Activated T-helper 17 cell treated with anti-CD3 and anti-CD28 coated beads, Interleukin-2, amount 50 U/mL, for 72 hours (primary cell): ENCODE measurements around the gene KCNIP1. TPM values are rescaled to one million over a fixed set of nuclear protein-coding genes. Genes with fewer than 3 reads are reported as not detected.

Source experiments
- ATAC-seq: fragments of 150-1000 bp; cut with Tn5 transposase; replicated peaks from 2 replicates; pipeline ENCODE4 v1.10.0; 2021; ENCODE audit warnings: mild to moderate bottlenecking, moderate library complexity
- H3K27ac Mint-ChIP-seq: one replicate; pipeline ENCODE4 v1.8.0; 2022; ENCODE audit warnings: mixed read lengths
- H3K27me3 Mint-ChIP-seq: one replicate; pipeline ENCODE4 v1.8.0; 2022; ENCODE audit warnings: mixed read lengths
- H3K36me3 Mint-ChIP-seq: one replicate; pipeline ENCODE4 v1.8.0; 2022; ENCODE audit warnings: low read depth, mild to moderate bottlenecking, mixed read lengths
- H3K4me1 Mint-ChIP-seq: one replicate; pipeline ENCODE4 v1.8.0; 2022; ENCODE audit warnings: mixed read lengths
- H3K4me3 Mint-ChIP-seq: one replicate; pipeline ENCODE4 v1.8.0; 2022; ENCODE audit warnings: mild to moderate bottlenecking, mixed read lengths
- H3K9me3 Mint-ChIP-seq: one replicate; pipeline ENCODE4 v1.8.0; 2022; ENCODE audit warnings: mixed read lengths
- total RNA-seq, 2 donors: library from RNA; stranded (reverse); gene quantifications; one replicate each; pipeline ENCODE4 v1.2.3, GENCODE V29; 2022

KCNIP1 gene
- total RNA-seq, 2 donors from 2014 or later: not detected

DNA sequence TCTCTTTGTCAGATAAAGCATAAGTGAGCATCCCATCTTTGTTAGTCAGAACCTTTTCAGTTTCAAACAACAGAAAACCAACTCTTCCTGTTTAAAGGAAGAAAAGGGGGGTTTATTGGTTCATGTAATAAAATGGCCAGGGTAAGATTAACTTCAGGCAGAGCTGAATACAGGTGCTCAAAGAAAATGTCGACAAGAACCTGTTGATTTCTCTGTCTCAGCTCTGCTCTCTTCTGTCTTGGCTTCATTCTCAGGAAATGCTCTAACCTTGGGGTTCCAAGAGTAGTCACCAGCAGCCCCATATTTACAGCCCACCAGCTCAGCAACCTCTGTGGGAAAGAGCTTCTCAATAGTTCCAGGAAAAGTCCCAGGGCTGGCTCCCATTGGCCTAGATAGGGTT lies 25.2 kb downstream of the KCNIP1 start:
- no peaks in the 10 kb centered on the region for H3K9me3 Mint-ChIP-seq
- H3K4me3 Mint-ChIP-seq: no peak overlapping the region
- peaks cover 28% of the 10 kb centered on the region for H3K27me3 Mint-ChIP-seq
- no peak for ATAC-seq
- H3K27ac Mint-ChIP-seq: no peak overlapping the region
- H3K36me3 Mint-ChIP-seq: no peaks in the 10 kb centered on the region
- no peaks in the 10 kb centered on the region for H3K4me1 Mint-ChIP-seq

DNA sequence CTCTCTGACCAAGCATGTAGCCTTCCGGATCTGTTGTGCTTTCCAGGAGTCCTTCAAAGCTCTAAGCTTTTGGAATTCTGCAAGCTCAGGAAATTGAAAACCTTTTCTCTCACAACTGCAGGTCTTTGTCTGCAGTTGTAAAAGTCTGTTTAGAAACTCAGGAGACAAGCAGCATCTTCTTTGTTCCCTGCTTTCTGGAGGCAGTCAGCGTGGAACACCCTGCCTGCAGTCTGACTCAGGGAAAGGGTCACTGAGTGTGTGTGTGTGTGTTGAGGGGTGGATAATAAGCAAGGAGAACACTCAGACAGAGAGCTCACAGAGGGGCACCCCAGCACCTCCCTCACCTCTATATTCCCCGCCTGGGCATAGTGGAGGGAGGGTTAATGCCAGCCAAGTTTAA lies 29.1 kb downstream of the KCNIP1 start:
- ATAC-seq: no peak
- H3K36me3 Mint-ChIP-seq: no peaks in the 10 kb centered on the region
- no peaks in the 10 kb centered on the region for H3K4me1 Mint-ChIP-seq
- H3K4me3 Mint-ChIP-seq: no peak overlapping the region
- H3K27me3 Mint-ChIP-seq: peaks cover 34% of the 10 kb centered on the region
- no peak overlapping the region for H3K27ac Mint-ChIP-seq
- H3K9me3 Mint-ChIP-seq: no peaks in the 10 kb centered on the region

DNA sequence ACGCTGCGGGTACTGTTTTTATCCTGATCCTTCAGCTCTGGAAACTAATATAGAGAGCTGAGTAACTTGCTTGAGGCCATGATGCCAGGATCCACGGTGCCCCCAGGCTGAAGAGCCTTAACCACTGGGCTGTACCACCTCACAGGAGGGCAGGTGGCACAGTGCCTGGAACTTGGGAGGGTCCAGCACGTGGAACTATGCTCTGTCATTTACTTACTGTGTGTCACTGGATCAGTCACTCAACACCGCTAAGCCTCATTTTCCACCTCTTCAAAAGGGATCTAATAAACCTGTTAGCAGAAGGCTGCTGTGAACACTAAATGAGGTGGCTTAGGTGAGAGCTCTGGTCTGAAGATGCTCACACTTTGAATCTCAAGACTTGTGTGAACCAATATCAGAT lies 29.6 kb downstream of the KCNIP1 start:
- H3K9me3 Mint-ChIP-seq: no peaks in the 10 kb centered on the region
- no peak overlapping the region for H3K4me3 Mint-ChIP-seq
- no peak overlapping the region for H3K27ac Mint-ChIP-seq
- peaks cover 34% of the 10 kb centered on the region for H3K27me3 Mint-ChIP-seq
- no peaks in the 10 kb centered on the region for H3K36me3 Mint-ChIP-seq
- H3K4me1 Mint-ChIP-seq: no peaks in the 10 kb centered on the region
- no peak for ATAC-seq

DNA sequence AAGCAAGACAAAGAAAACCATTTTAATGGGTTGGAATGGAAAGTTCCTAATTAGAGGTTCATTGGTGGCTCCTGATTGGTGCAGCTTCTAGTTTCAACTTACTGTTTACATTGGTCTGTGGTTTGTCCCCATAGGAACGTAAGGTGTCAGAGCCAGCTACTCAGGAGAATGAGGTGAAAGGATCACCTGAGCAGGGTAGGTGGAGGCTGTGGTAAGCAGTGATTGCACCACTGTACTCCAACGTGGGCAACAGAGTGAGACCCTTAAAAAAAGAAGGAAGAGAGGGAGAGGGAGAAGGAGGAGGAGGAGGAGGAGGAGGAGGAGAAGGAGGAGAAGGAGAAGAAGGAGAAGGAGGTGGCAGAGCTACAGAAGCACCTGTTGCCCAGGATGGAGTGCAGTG lies 30.4 kb downstream of the KCNIP1 start:
- no peak overlapping the region for H3K27ac Mint-ChIP-seq
- no peaks in the 10 kb centered on the region for H3K4me1 Mint-ChIP-seq
- no peak overlapping the region for H3K4me3 Mint-ChIP-seq
- peaks cover 33% of the 10 kb centered on the region for H3K27me3 Mint-ChIP-seq
- ATAC-seq: peak; percentile 19
- no peaks in the 10 kb centered on the region for H3K36me3 Mint-ChIP-seq
- H3K9me3 Mint-ChIP-seq: no peaks in the 10 kb centered on the region

DNA sequence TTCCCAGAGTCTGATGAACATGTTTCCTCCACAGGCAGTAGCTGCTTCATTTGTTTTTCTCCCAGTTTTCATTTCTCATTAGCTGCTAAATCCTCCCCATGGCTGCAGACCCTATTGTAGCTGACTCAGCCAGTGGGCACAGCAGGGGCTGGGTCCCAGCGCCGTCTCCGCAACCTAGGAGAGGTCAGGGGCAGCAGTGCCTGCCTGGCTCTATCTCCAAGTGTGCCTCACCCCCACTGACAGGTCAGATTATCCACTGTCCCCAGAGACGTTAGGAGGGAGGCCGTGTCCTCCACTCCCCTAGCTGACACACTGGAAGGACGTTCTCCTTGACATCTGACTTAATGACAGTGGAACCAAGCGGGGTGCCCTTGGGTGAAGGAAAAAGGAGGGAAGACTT lies 31.1 kb downstream of the KCNIP1 start:
- H3K9me3 Mint-ChIP-seq: no peaks in the 10 kb centered on the region
- ATAC-seq: no peak
- no peaks in the 10 kb centered on the region for H3K36me3 Mint-ChIP-seq
- H3K4me3 Mint-ChIP-seq: no peak overlapping the region
- no peaks in the 10 kb centered on the region for H3K4me1 Mint-ChIP-seq
- no peak overlapping the region for H3K27ac Mint-ChIP-seq
- peaks cover 25% of the 10 kb centered on the region for H3K27me3 Mint-ChIP-seq

DNA sequence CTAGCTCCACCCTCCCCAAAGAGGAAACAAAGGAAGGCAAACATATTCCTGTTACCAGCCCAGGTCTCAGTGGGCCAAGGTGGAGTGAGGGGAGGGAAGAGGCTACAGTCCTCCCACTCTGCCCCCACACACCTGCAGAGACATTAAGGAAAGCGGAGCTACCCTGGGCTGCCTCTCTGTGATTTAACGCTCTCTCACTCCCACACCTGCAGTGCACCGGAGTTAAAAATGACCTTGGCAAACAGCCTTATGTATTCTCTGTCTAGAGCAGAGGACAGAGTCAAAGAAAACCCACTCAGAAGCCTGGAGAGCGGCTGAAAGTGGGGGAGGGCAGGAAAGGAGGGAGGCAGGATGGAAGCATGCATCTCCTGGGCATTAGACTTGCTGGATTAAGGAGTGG lies 32.7 kb downstream of the KCNIP1 start:
- no peak for ATAC-seq
- H3K27ac Mint-ChIP-seq: no peak overlapping the region
- peaks cover 25% of the 10 kb centered on the region for H3K27me3 Mint-ChIP-seq
- no peaks in the 10 kb centered on the region for H3K9me3 Mint-ChIP-seq
- H3K4me1 Mint-ChIP-seq: no peaks in the 10 kb centered on the region
- H3K4me3 Mint-ChIP-seq: no peak overlapping the region
- H3K36me3 Mint-ChIP-seq: no peaks in the 10 kb centered on the region

DNA sequence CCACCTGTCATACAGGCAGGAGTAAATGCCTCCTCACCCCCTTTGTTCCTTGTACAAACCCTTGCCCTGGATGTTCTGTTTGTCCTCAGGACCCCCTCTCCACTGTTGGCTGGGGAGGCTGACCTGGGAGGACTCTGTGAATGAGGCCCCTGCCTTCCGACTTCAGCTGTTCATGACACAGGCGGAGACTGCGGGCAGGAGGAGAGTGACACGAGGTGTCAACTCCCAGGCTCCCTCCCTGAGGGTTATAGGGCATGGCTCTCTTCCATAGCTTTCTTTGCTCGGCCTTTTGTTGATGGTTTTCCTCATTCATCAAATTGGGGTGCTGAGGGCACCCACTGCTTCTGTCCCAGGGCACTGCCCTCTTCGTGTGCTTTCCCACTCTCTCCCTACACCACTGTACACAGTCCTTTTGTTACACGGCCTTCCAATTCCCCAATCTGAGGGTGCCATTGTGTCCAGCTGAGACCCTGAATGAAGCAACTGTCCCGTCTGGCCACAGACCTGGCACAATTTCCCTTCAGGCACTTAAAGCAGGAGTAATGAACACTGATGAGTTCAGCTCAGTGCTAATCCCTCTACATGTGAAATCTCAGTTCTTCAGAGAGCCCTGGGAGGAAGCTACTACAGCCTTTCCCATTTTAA lies 33.8 kb downstream of the KCNIP1 start:
- Mint-ChIP-seq H3K27me3 (peaks cover 16% of the 10 kb centered on the region), H3K9me3 (no peaks in the 10 kb centered on the region), H3K36me3 (no peaks in the 10 kb centered on the region), H3K4me1 (no peaks in the 10 kb centered on the region), H3K4me3 (no peak overlapping the region), H3K27ac (no peak overlapping the region)
- no peak for ATAC-seq

DNA sequence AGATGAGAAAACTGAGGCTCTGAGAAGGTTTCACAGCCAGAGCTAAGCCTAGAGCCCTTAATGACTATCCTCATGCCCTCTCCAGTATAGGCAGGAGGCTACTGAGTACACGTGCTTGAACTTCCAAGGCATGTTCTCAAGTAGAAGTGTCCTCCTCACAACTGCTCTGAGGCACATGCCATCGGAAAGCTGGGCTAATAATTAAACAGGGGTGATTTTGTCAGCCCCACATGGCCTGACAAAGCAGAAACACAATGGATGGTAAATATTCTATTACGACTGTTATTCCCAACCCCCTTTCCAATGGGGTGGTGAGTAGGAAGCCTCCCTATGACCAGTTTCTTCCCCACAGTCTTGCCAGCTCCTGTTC lies 34.3 kb downstream of the KCNIP1 start:
- H3K27me3 Mint-ChIP-seq: peaks cover 11% of the 10 kb centered on the region
- H3K4me1 Mint-ChIP-seq: no peaks in the 10 kb centered on the region
- no peaks in the 10 kb centered on the region for H3K9me3 Mint-ChIP-seq
- H3K4me3 Mint-ChIP-seq: no peak overlapping the region
- H3K27ac Mint-ChIP-seq: no peak overlapping the region
- H3K36me3 Mint-ChIP-seq: no peaks in the 10 kb centered on the region
- no peak for ATAC-seq

DNA sequence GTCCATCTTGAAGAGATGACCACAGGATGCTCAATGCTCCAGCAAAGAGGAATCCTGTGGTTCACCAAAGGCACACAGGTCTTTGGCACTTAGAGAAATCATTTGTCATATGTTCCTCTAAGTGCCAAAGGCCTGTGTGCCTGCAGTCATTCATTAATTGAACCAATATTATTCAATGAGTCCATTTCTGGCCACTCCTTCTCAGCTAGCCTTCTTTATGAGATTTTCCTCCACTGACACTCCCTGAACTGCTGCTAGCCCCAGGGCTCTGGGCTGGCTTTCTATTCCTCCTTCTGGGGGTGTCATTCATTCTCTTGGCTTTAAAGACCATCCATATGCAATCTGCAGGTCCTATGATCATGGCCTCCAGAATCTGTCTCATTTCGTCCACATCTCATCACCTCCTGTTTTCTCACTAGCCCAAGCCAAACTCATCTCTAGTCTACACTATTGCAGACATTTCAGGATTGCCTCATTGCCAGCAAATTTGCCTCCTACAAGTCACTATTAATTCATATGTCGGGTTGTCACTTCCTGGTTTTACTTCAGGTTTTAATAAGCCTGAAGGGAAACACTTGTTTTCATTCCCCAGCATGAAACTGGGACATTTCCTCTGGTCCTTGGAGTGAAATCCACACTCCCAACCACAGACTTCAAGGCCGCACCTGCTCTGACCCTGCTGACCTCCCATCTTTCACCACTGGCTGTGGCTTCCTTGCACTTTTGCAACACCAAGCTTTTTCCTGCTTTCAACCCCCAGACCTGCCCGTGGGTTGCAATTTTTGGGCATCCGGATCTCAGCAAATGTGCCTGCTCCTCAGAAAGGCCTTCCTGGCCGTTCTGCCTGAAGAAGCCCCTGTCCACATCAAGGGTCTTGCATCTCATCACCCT lies 35.1 kb downstream of the KCNIP1 start:
- no peaks in the 10 kb centered on the region for H3K4me1 Mint-ChIP-seq
- no peak overlapping the region for H3K4me3 Mint-ChIP-seq
- no peaks in the 10 kb centered on the region for H3K9me3 Mint-ChIP-seq
- H3K36me3 Mint-ChIP-seq: no peaks in the 10 kb centered on the region
- peaks cover 11% of the 10 kb centered on the region for H3K27me3 Mint-ChIP-seq
- no peak overlapping the region for H3K27ac Mint-ChIP-seq
- no peak for ATAC-seq

DNA sequence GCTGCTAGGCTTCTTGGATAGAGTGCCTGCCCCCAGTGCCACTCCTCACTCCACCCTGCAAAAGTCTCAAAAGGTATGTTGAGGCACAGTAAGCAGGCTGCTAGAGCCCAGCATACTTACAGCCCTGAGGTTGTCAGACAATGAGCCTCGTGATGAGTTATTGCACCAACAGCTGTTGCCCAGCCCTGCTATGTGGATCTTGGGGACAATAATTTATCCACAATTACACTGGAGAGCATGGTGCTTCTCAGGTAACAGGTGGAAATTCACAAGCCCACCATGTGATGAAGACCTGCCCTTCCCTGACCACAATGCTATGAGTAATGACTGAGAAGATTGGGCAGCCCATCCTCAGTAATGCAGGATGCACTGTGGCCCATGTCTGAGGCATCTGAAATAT lies 36.5 kb downstream of the KCNIP1 start:
- Mint-ChIP-seq H3K27me3 (peaks cover 12% of the 10 kb centered on the region), H3K9me3 (peaks cover 2% of the 10 kb centered on the region), H3K27ac (no peak overlapping the region), H3K4me3 (no peak overlapping the region), H3K4me1 (no peaks in the 10 kb centered on the region), H3K36me3 (no peaks in the 10 kb centered on the region)
- no peak for ATAC-seq

DNA sequence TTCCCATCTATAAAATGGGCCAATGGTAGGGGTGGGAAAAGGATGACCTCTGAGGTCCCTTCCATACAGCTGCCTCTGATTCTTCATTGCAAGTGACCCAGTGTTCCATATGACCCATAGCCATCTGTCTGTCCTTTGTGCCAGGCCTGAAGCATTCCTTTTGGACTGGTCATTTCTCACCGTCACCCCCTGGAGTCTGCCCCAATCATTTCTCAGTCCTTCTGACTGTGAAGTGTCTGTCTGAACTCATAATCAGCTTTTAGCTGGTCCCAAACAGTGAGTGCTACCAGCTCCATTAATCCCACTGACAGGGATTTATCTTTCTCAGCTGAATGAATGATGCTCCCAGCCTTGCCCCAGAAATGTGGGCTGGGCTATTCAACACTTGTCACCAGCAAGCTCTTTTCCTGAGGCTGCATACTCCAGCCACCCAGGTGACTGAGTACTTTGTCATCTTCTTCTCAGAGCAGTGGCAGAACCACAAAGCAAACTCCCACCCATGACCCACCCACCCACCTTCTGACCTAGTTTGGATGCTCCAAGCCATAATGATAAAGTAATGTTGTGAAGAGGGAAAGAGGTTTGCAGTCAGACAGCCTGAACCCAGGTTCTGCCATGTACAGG lies 37.4 kb downstream of the KCNIP1 start:
- peaks cover 19% of the 10 kb centered on the region for H3K27me3 Mint-ChIP-seq
- no peak for ATAC-seq
- H3K4me1 Mint-ChIP-seq: no peaks in the 10 kb centered on the region
- no peaks in the 10 kb centered on the region for H3K36me3 Mint-ChIP-seq
- H3K4me3 Mint-ChIP-seq: no peak overlapping the region
- peaks cover 9% of the 10 kb centered on the region for H3K9me3 Mint-ChIP-seq
- H3K27ac Mint-ChIP-seq: no peak overlapping the region

DNA sequence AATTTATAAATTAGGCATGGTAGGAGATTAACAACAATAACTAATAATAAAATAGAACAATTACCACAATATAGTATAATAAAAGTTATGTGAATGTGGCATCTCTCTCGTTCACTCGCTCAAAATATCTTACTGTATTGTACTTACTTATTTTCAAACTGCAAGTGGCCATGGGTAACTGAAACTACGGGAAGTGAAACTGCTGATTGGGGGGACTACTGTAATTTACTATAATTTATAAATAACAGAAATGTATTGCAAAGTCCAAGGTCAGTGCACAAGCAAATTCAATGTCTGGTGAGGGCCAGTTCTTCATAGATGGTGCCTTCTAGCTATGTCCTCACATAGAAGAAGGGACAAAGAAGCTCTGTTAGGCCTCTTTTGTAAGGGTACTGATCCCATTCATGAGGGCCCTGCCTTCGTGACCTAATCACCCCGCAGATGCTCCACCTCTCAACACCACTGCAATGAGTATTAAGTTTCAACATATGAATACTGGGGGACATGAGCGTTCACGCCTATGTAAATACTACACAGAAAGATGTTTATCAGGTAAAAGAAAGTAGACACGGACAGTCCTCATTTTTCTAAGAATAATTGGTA lies 39.0 kb downstream of the KCNIP1 start:
- Mint-ChIP-seq H3K4me3 (no peak overlapping the region), H3K27me3 (peaks cover 22% of the 10 kb centered on the region), H3K4me1 (no peaks in the 10 kb centered on the region), H3K36me3 (no peaks in the 10 kb centered on the region), H3K9me3 (peaks cover 9% of the 10 kb centered on the region), H3K27ac (no peak overlapping the region)
- no peak for ATAC-seq

DNA sequence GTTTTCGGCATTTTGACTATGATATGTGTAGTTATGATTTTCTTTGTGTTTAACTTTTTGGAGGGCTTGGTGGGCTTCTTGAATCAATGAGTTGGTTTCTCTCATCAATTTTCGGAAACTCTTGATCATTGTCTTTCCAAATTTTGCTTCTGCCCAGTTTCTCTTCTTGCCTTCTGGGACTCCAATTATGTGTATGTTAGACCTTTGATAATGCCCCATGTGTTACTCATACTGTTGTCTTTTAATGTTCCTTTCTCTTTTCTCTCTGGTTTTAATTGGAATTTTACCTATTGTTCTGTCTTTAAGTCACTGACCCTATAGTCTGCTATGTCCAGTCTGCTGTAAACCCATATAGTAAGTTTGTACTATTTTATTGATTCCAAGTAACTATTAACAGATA lies 41.5 kb downstream of the KCNIP1 start:
- Mint-ChIP-seq H3K36me3 (no peaks in the 10 kb centered on the region), H3K4me1 (no peaks in the 10 kb centered on the region), H3K27ac (no peak overlapping the region), H3K27me3 (peaks cover 23% of the 10 kb centered on the region), H3K4me3 (no peak overlapping the region), H3K9me3 (peaks cover 9% of the 10 kb centered on the region)
- ATAC-seq: no peak

DNA sequence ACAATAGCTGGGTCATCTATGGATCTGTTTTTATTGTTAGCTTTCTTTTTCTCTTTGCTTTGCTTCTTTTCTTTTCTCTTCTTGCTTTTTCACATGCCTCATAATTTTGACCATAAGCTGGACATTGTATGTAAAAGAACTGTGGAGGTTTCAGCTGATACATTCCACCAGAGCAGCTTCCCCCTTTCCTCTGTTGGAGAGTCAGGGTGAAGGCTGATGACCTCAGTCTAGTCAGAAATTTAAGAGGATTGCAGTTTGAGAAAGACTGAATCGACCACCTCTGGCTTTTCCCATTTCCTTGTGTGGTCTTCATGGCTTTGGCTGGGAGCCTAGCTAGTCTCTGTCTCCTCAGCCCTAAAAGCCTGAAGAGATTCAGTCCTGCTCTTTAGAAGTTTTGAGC lies 42.0 kb downstream of the KCNIP1 start:
- no peaks in the 10 kb centered on the region for H3K4me1 Mint-ChIP-seq
- no peak for ATAC-seq
- no peak overlapping the region for H3K4me3 Mint-ChIP-seq
- no peaks in the 10 kb centered on the region for H3K36me3 Mint-ChIP-seq
- H3K9me3 Mint-ChIP-seq: peaks cover 9% of the 10 kb centered on the region
- H3K27ac Mint-ChIP-seq: no peak overlapping the region
- H3K27me3 Mint-ChIP-seq: peaks cover 23% of the 10 kb centered on the region

DNA sequence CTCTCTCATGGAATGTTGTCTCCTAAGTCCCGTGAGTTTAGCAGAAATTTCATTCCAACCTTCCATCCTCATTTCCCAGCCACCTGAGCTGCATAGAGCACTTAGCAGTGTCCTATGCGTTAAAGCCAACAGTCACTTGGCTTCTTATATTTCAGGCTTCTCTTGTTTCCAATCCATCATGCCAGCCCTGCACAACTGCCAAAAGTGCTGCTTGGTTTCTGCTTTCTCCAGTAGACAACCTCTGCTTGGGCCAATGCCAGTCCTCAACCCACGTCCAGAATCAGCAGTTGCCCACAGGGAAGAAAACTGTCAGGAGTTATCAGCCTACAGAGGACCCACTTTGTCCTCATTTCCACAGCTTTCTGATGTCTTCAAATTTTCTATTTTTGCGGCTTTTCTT lies 42.5 kb downstream of the KCNIP1 start:
- H3K27ac Mint-ChIP-seq: no peak overlapping the region
- H3K27me3 Mint-ChIP-seq: peaks cover 23% of the 10 kb centered on the region
- peaks cover 9% of the 10 kb centered on the region for H3K9me3 Mint-ChIP-seq
- H3K4me1 Mint-ChIP-seq: no peaks in the 10 kb centered on the region
- H3K4me3 Mint-ChIP-seq: no peak overlapping the region
- ATAC-seq: no peak
- H3K36me3 Mint-ChIP-seq: no peaks in the 10 kb centered on the region
